ENCODE data around the gene SDK2.

SDK2 gene

GRCh38 chr17:73643001-73643851 lies 1.0 kb downstream of the SDK2 start:
- Histone ChIP-seq H3K27ac (replicated peaks) (no peak overlapping the region), H3K27me3 (ENCODE audit: insufficient read depth, poor library complexity, severe bottlenecking) (peaks cover 19% of the 10 kb centered on the region), H3K4me3 (replicated peaks; ENCODE audit: insufficient read depth, low read length) (peak overlapping the region; percentile 48)
- TF ChIP-seq POLR2AphosphoS5 (IDR thresholded peaks at IDR 0.05; ENCODE audit: low read depth) (no peak), REST (IDR thresholded peaks at IDR 0.05; ENCODE audit: insufficient replicate concordance, low read depth) (no peak), SPI1 (IDR thresholded peaks at IDR 0.05; ENCODE audit: borderline replicate concordance, low read depth) (no peak), GABPA (IDR thresholded peaks at IDR 0.05; ENCODE audit: low read depth) (no peak), CTCF (IDR thresholded peaks at IDR 0.05; ENCODE audit: insufficient read depth, low read length) (no peak)
- DNase-seq (ENCODE audit: low read depth in 1 of 2, low spot score in 1 of 2) = peak in 1 of 2 experiments; percentile 35

GRCh38 chr17:73642659-73643000 lies 1.6 kb downstream of the SDK2 start:
- no peak for DNase-seq (ENCODE audit: low read depth in 1 of 2, low spot score in 1 of 2)
- H3K27me3 ChIP-seq (ENCODE audit: insufficient read depth, poor library complexity, severe bottlenecking) = peaks cover 19% of the 10 kb centered on the region
- no peak for TF ChIP-seq POLR2AphosphoS5 (IDR thresholded peaks at IDR 0.05; ENCODE audit: low read depth)
- no peak overlapping the region for H3K27ac ChIP-seq (replicated peaks)
- peak overlapping the region; percentile 48 for H3K4me3 ChIP-seq (replicated peaks; ENCODE audit: insufficient read depth, low read length)

- H3K4me3 ChIP-seq (replicated peaks; ENCODE audit: insufficient read depth, low read length) = no peak overlapping the region
- peak in 1 of 2 experiments; percentile 13 for DNase-seq (ENCODE audit: low read depth in 1 of 2, low spot score in 1 of 2)
- peak; percentile 90 for TF ChIP-seq SPI1 (IDR thresholded peaks at IDR 0.05; ENCODE audit: borderline replicate concordance, low read depth)
- no peak for TF ChIP-seq REST (IDR thresholded peaks at IDR 0.05; ENCODE audit: insufficient replicate concordance, low read depth)
- H3K27ac ChIP-seq (replicated peaks) = no peak overlapping the region
- H3K27me3 ChIP-seq (ENCODE audit: insufficient read depth, poor library complexity, severe bottlenecking) = peaks cover 18% of the 10 kb centered on the region
Observed at GRCh38 chr17:73641826-73642600, 2.2 kb downstream of the SDK2 start.

GRCh38 chr17:73640691-73641090 lies 3.6 kb downstream of the SDK2 start:
- Histone ChIP-seq H3K27me3 (ENCODE audit: insufficient read depth, poor library complexity, severe bottlenecking) (peaks cover 11% of the 10 kb centered on the region), H3K27ac (replicated peaks) (no peak overlapping the region), H3K4me3 (replicated peaks; ENCODE audit: insufficient read depth, low read length) (no peak overlapping the region)
- no peak for DNase-seq (ENCODE audit: low read depth in 1 of 2, low spot score in 1 of 2)
- TF ChIP-seq GABPA (IDR thresholded peaks at IDR 0.05; ENCODE audit: low read depth) (no peak), SPI1 (IDR thresholded peaks at IDR 0.05; ENCODE audit: borderline replicate concordance, low read depth) (no peak), POLR2AphosphoS5 (IDR thresholded peaks at IDR 0.05; ENCODE audit: low read depth) (no peak), REST (IDR thresholded peaks at IDR 0.05; ENCODE audit: insufficient replicate concordance, low read depth) (no peak), CTCF (IDR thresholded peaks at IDR 0.05; ENCODE audit: insufficient read depth, low read length) (no peak)
